Uterus (tissue), 4 donors: ENCODE results near the gene CNOT2. TPM values are rescaled to one million over a fixed set of nuclear protein-coding genes. Genes with fewer than 3 reads are reported as not detected.

Source experiments
- DNase-seq, 2 donors: peaks; one replicate each; pipeline ENCODE4 v3.0.0-alpha.2; 2019 to 2020
- H3K27ac ChIP-seq, 2 donors: fragments of 200-600 bp; sonication (generic); 1 replicate in 1 of 2; 2 replicates in 1 of 2; pipeline ENCODE4 v1.5.1; 2016 to 2018
- H3K27me3 ChIP-seq, 2 donors: fragments of 200-600 bp; sonication (generic); one replicate each; pipeline ENCODE4 v1.5.1; 2018 to 2019; ENCODE audit warnings: control low read depth in 1 of 2
- H3K36me3 ChIP-seq, 2 donors: fragments of 200-600 bp; sonication (generic); one replicate each; pipeline ENCODE4 v1.5.1; 2019; ENCODE audit warnings: control low read depth in 1 of 2
- H3K4me1 ChIP-seq, 2 donors: fragments of 200-600 bp; sonication (generic); one replicate each; pipeline ENCODE4 v1.5.1; 2018 to 2019; ENCODE audit warnings: control low read depth in 1 of 2
- H3K4me3 ChIP-seq, 2 donors: fragments of 200-600 bp; sonication (generic); 1 replicate in 1 of 2; 2 replicates in 1 of 2; pipeline ENCODE4 v1.5.1; 2018 to 2019; ENCODE audit warnings: mild to moderate bottlenecking in 1 of 2
- H3K9me3 ChIP-seq, 2 donors: fragments of 200-600 bp; sonication (generic); one replicate each; pipeline ENCODE4 v1.5.1; 2019; ENCODE audit warnings: control low read depth in 1 of 2
- POLR2A ChIP-seq, 2 donors: fragments of 450-650 bp; IDR thresholded peaks; one replicate each; pipeline ENCODE4 v1.6.1; 2016; ENCODE audit warnings: antibody characterized with exemption in 2 of 2, mild to moderate bottlenecking in 1 of 2, moderate library complexity in 1 of 2
- intact Hi-C: fragments of 100-400 bp; cut with DNase I; formaldehyde crosslinking; loops from one replicate; pipeline ENCODE4 v1.15.1; 2023; ENCODE audit warnings: low total_unique reads
- total RNA-seq, 4 donors: library from RNA; depleted of rRNA in 3 of 4; stranded (reverse); fragments of >200 nt in 3 of 4; gene quantifications; one replicate each; pipeline versions ENCODE4 v1.1.0 to v1.2.4, GENCODE V29; 2014 to 2023
- TF ChIP-seq, protein P1 (sequence below), 4 experiments: fragments of 200-600 bp in 2 of 4; fragments of 450-650 bp in 2 of 4; sonication (generic) in 2 of 4; IDR thresholded peaks; one replicate each; pipeline ENCODE4 v1.5.1; 2016 to 2019; ENCODE audit warnings: antibody characterized with exemption in 4 of 4, mild to moderate bottlenecking in 2 of 4, moderate library complexity in 1 of 4
- donor health status: DM: yes; HTN: yes; CAD: no.

The CNOT2 gene
- total RNA-seq, 4 donors from 2014 or later: 97.7 to 320 (median 193) TPM

GRCh38 chr12:70399311-70399710 is 156.1 kb downstream of the CNOT2 start:
- H3K4me3 ChIP-seq: no peak overlapping the region

DNA sequence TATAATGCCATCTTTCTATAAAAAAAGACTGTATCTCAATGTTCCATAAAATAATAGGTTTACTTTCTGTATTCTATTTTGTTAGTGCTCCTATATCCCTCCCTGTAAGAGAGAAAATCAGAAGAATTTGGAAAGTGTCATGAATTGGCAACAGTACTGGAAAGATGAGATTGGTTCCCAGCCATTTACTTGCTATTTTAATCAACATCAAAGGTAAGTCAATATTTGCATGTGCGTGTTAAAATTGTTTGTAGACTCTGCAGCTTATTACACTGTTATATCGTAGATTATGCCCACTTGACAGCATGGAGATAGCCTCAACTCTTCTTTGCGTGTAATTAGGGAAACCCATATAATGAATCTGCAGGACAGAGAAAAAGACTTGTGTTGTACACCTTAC is 156.9 kb downstream of the CNOT2 start:
- H3K27ac ChIP-seq: no peak overlapping the region
- H3K9me3 ChIP-seq: no peaks in the 10 kb centered on the region
- no peak for DNase-seq
- TF ChIP-seq POLR2A (IDR thresholded peaks at IDR 0.05): no peak
- TF ChIP-seq, protein P1, sequence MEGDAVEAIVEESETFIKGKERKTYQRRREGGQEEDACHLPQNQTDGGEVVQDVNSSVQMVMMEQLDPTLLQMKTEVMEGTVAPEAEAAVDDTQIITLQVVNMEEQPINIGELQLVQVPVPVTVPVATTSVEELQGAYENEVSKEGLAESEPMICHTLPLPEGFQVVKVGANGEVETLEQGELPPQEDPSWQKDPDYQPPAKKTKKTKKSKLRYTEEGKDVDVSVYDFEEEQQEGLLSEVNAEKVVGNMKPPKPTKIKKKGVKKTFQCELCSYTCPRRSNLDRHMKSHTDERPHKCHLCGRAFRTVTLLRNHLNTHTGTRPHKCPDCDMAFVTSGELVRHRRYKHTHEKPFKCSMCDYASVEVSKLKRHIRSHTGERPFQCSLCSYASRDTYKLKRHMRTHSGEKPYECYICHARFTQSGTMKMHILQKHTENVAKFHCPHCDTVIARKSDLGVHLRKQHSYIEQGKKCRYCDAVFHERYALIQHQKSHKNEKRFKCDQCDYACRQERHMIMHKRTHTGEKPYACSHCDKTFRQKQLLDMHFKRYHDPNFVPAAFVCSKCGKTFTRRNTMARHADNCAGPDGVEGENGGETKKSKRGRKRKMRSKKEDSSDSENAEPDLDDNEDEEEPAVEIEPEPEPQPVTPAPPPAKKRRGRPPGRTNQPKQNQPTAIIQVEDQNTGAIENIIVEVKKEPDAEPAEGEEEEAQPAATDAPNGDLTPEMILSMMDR (IDR thresholded peaks at IDR 0.05): no peak
- no peaks in the 10 kb centered on the region for H3K4me1 ChIP-seq
- intact Hi-C loops: no loop called here
- no peaks in the 10 kb centered on the region for H3K27me3 ChIP-seq
- H3K4me3 ChIP-seq: no peak overlapping the region
- no peaks in the 10 kb centered on the region for H3K36me3 ChIP-seq

More at GRCh38 chr12:70399311-70399710, 156.1 kb downstream of the CNOT2 start:
- Histone ChIP-seq H3K36me3 (no peaks in the 10 kb centered on the region), H3K9me3 (no peaks in the 10 kb centered on the region), H3K4me1 (no peaks in the 10 kb centered on the region), H3K27me3 (no peaks in the 10 kb centered on the region), H3K27ac (no peak overlapping the region)
- no peak for DNase-seq
- intact Hi-C loops: no loop called here
- TF ChIP-seq, protein P1 (IDR thresholded peaks at IDR 0.05): no peak
- no peak for TF ChIP-seq POLR2A (IDR thresholded peaks at IDR 0.05)

- Histone ChIP-seq H3K4me3 (no peak overlapping the region), H3K27me3 (no peaks in the 10 kb centered on the region), H3K9me3 (no peaks in the 10 kb centered on the region), H3K36me3 (no peaks in the 10 kb centered on the region), H3K27ac (no peak overlapping the region), H3K4me1 (no peaks in the 10 kb centered on the region)
- TF ChIP-seq, protein P1 (IDR thresholded peaks at IDR 0.05): no peak
- no peak for TF ChIP-seq POLR2A (IDR thresholded peaks at IDR 0.05)
- DNase-seq: no peak
- intact Hi-C loops: no loop called here
Observed at GRCh38 chr12:70402597-70402996, 159.4 kb downstream of the CNOT2 start.

DNA sequence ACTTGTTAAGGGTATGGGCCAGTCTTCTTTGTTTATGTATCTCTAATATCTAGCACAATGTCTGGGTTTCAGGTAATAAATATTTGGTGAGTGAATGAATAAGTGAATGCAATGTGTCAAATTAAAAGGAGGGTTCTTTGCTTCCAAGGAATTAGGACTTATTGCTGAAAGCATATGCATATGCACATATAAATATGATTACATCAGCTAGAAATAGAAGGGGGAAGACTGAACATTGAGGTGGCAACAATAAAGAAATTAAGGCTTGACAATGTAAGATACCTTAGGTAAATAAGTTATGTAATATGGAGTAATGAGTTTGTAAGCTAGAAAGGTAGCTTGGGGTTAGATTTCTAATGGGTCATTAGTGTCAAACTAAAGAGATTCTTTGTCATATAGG is 160.6 kb downstream of the CNOT2 start:
- H3K27me3 ChIP-seq: no peaks in the 10 kb centered on the region
- no peak for DNase-seq
- H3K27ac ChIP-seq: no peak overlapping the region
- no peaks in the 10 kb centered on the region for H3K9me3 ChIP-seq
- H3K36me3 ChIP-seq: no peaks in the 10 kb centered on the region
- no peak for TF ChIP-seq POLR2A (IDR thresholded peaks at IDR 0.05)
- H3K4me1 ChIP-seq: no peaks in the 10 kb centered on the region
- H3K4me3 ChIP-seq: no peak overlapping the region
- intact Hi-C loops: no loop called here

Other genes starting within 250 kb of the CNOT2 start
- 10 to 100 TPM in 1 of 4 donors, 1 to 10 TPM in 3; 2.6 to 11.0 (median 3.1) TPM for gene KCNMB4, start 122.9 kb downstream of the CNOT2 start, total RNA-seq